SK-N-SH (cell line): ENCODE measurements around the gene PTPN13. TPM values are rescaled to one million over a fixed set of nuclear protein-coding genes. Genes with fewer than 3 reads are reported as not detected.

Experiments used
- CTCF ChIA-PET: fragments of 300-600, 350-600 bp; formaldehyde crosslinking; extraction: SDS; loops from one replicate; lab custom pipeline; 2021; lab: Yijun Ruan, JAX
- POLR2A ChIA-PET: fragments of 350-600 bp; sonication (Branson Sonifier 250); formaldehyde crosslinking; extraction: SDS; loops from one replicate; lab custom pipeline; 2020; ENCODE audit warnings: antibody characterized with exemption, inconsistent platforms; lab: Yijun Ruan, JAX
- DNase-seq: peaks from one replicate; pipeline ENCODE4 v3.0.0; 2012
- H2AFZ ChIP-seq: fragments of 200-600 bp; sonication (generic); 2 replicates; pipeline ENCODE4 v1.8.1; 2016; ENCODE audit warnings: antibody characterized with exemption, mild to moderate bottlenecking, low read depth
- H3F3A ChIP-seq: fragments of 200-600 bp; sonication (generic); replicated peaks from 2 replicates; pipeline ENCODE3; 2016; ENCODE audit warnings: antibody characterized with exemption, mild to moderate bottlenecking; ENCODE audit not compliant: insufficient read depth
- H3K27ac ChIP-seq, 2 experiments: fragments of 200-500 bp in 1 of 2; fragments of 200-600 bp in 1 of 2; sonication (Bioruptor generic) in 1 of 2; sonication (generic), shearing (Covaris generic) in 1 of 2; 2 replicates each; pipeline versions ENCODE4 v1.5.1 to v1.6.1; 2014 to 2016; ENCODE audit warnings: low read depth in 2 of 2, inconsistent platforms in 1 of 2, low read length in 1 of 2, mild to moderate bottlenecking in 1 of 2, mixed read lengths in 1 of 2
- H3K27me3 ChIP-seq: fragments of 200-600 bp; sonication (generic), shearing (Covaris generic); 2 replicates; pipeline ENCODE4 v1.6.1; 2016; ENCODE audit warnings: mixed run types; ENCODE audit not compliant: insufficient read depth
- H3K36me3 ChIP-seq, 2 experiments: fragments of 200-500 bp in 1 of 2; fragments of 200-600 bp in 1 of 2; sonication (Bioruptor generic) in 1 of 2; sonication (generic) in 1 of 2; replicated peaks in 1 of 2; 2 replicates each; pipeline versions ENCODE3 to v1.5.1; 2014 to 2016; ENCODE audit warnings: low read length in 1 of 2, mild to moderate bottlenecking in 1 of 2; ENCODE audit not compliant: insufficient read depth in 2 of 2, control insufficient read depth in 1 of 2
- H3K4me1 ChIP-seq, 2 experiments: fragments of 200-500 bp in 1 of 2; fragments of 200-600 bp in 1 of 2; sonication (Bioruptor generic) in 1 of 2; sonication (generic), shearing (Covaris generic) in 1 of 2; 2 replicates each; pipeline versions ENCODE4 v1.5.1 to v1.6.1; 2014 to 2016; ENCODE audit warnings: low read depth in 1 of 2, low read length in 1 of 2, mixed run types in 1 of 2; ENCODE audit not compliant: insufficient read depth in 2 of 2, control insufficient read depth in 1 of 2
- H3K4me2 ChIP-seq: fragments of 200-600 bp; sonication (generic), shearing (Covaris generic); 2 replicates; pipeline ENCODE4 v1.6.1; 2017; ENCODE audit warnings: mixed run types
- H3K4me3 ChIP-seq, 2 experiments: fragments of 200-500 bp in 1 of 2; fragments of 200-600 bp in 1 of 2; sonication (Bioruptor generic) in 1 of 2; sonication (generic), shearing (Covaris generic) in 1 of 2; 2 replicates each; pipeline versions ENCODE4 v1.5.1 to v1.8.1; 2014 to 2016; ENCODE audit warnings: low read depth in 2 of 2, inconsistent platforms in 1 of 2, low read length in 1 of 2, mild to moderate bottlenecking in 1 of 2, mixed read lengths in 1 of 2, moderate library complexity in 1 of 2
- H3K79me2 ChIP-seq: fragments of 200-600 bp; sonication (generic); 2 replicates; pipeline ENCODE4 v1.8.1; 2017; ENCODE audit warnings: mild to moderate bottlenecking; ENCODE audit not compliant: insufficient read depth
- H3K9ac ChIP-seq: fragments of 200-600 bp; sonication (generic); 2 replicates; pipeline ENCODE4 v1.6.1; 2017; ENCODE audit warnings: mixed run types
- H3K9me2 ChIP-seq: fragments of 200-600 bp; sonication (generic); 2 replicates; pipeline ENCODE4 v1.6.1; 2017; ENCODE audit warnings: mixed run types
- H3K9me3 ChIP-seq: fragments of 200-600 bp; sonication (generic); 2 replicates; pipeline ENCODE4 v1.6.1; 2017; ENCODE audit warnings: mixed run types, mild to moderate bottlenecking, moderate library complexity
- H4K20me1 ChIP-seq: fragments of 200-600 bp; sonication (generic); 2 replicates; pipeline ENCODE4 v1.6.1; 2017; ENCODE audit warnings: mild to moderate bottlenecking, mixed run types; ENCODE audit not compliant: insufficient read depth
- FOSL2 ChIP-seq: IDR thresholded peaks from 2 replicates; pipeline ENCODE4 v1.4.0; 2012; ENCODE audit warnings: low read depth, mild to moderate bottlenecking, moderate library complexity, borderline replicate concordance
- GABPA ChIP-seq: IDR thresholded peaks from 2 replicates; pipeline ENCODE4 v1.4.0; 2012; ENCODE audit warnings: low read depth, mild to moderate bottlenecking
- JUND ChIP-seq: IDR thresholded peaks from 2 replicates; pipeline ENCODE4 v1.4.0; 2012
- MEF2A ChIP-seq: IDR thresholded peaks from 2 replicates; pipeline ENCODE4 v1.4.0; 2012; ENCODE audit warnings: low read depth, borderline replicate concordance
- NFIC ChIP-seq: IDR thresholded peaks from 2 replicates; pipeline ENCODE4 v1.4.0; 2012; ENCODE audit warnings: borderline replicate concordance
- RCOR1 ChIP-seq: fragments of 150-350 bp; IDR thresholded peaks from 2 replicates; pipeline ENCODE4 v1.6.1; 2017; ENCODE audit warnings: antibody characterized with exemption, low read length
- SIN3A ChIP-seq: IDR thresholded peaks from 2 replicates; pipeline ENCODE4 v1.6.1; 2012; ENCODE audit warnings: low read depth, mild to moderate bottlenecking, low read length, moderate library complexity, borderline replicate concordance
- USF2 ChIP-seq: fragments of 150-350 bp; IDR thresholded peaks from 2 replicates; pipeline ENCODE4 v1.6.1; 2017; ENCODE audit warnings: antibody characterized with exemption, low read length, low read depth, borderline replicate concordance
- WGBS: methylation state at CpG from one replicate; pipeline ENCODE4 v1.1.6; 2017; ENCODE audit warnings: low lambda C conversion rate; 5-methylcytosine and 5-hydroxymethylcytosine counted together
- polyA plus RNA-seq, 3 experiments: library from polyadenylated mRNA; depleted of rRNA; stranded (reverse); fragments of >200 nt; gene quantifications; 2 replicates each; pipeline ENCODE4 v1.2.3, GENCODE V29; 2012
- TF ChIP-seq, protein P1 (sequence below): fragments of 150-350 bp; IDR thresholded peaks from 2 replicates; pipeline ENCODE4 v1.6.1; 2016; ENCODE audit warnings: mild to moderate bottlenecking, low read depth, low read length

PTPN13 gene
- polyA plus RNA-seq, 1 of the 3 experiments (the other 2 are of a cell fraction): 5.5 TPM

GRCh38 chr4:86670756-86671155 lies 76.6 kb downstream of the PTPN13 start:
- Histone ChIP-seq H3K27ac (no peak overlapping the region), H2AFZ (no peak overlapping the region), H3K9ac (no peak overlapping the region), H3K79me2 (no peaks in the 10 kb centered on the region), H3K36me3 (peaks cover 0 to 4% of the 10 kb centered on the region in 2 experiments), H4K20me1 (no peaks in the 10 kb centered on the region), H3K9me2 (no peaks in the 10 kb centered on the region), H3F3A (no peaks in the 10 kb centered on the region), H3K9me3 (no peaks in the 10 kb centered on the region), H3K4me2 (no peak overlapping the region), H3K27me3 (no peaks in the 10 kb centered on the region), H3K4me3 (no peak overlapping the region), H3K4me1 (no peaks in the 10 kb centered on the region)
- 63% methylated on average over 2 of the region's 2 CpGs for WGBS
- CTCF ChIA-PET: no interaction called here
- DNase-seq: no peak
- no peak for TF ChIP-seq RCOR1
- no peak for TF ChIP-seq USF2
- 0 out of 2 replicates have a peak, but pooled peaks have one; percentile 21 for TF ChIP-seq NFIC
- peak; percentile 24; the same call in 1 of the 2 replicates for TF ChIP-seq JUND
- TF ChIP-seq FOSL2: peak; percentile 75
- TF ChIP-seq, protein P1, sequence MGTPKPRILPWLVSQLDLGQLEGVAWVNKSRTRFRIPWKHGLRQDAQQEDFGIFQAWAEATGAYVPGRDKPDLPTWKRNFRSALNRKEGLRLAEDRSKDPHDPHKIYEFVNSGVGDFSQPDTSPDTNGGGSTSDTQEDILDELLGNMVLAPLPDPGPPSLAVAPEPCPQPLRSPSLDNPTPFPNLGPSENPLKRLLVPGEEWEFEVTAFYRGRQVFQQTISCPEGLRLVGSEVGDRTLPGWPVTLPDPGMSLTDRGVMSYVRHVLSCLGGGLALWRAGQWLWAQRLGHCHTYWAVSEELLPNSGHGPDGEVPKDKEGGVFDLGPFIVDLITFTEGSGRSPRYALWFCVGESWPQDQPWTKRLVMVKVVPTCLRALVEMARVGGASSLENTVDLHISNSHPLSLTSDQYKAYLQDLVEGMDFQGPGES: no peak
- POLR2A ChIA-PET: no interaction called here

- H3K4me2 ChIP-seq: no peak overlapping the region
- CTCF ChIA-PET: no interaction called here
- DNase-seq: no peak
- H3K9me3 ChIP-seq: no peaks in the 10 kb centered on the region
- H3K9me2 ChIP-seq: no peaks in the 10 kb centered on the region
- H3K27ac ChIP-seq: no peak overlapping the region
- H3K9ac ChIP-seq: no peak overlapping the region
- no peak overlapping the region for H3K4me3 ChIP-seq
- no peaks in the 10 kb centered on the region for H3F3A ChIP-seq
- H3K36me3 ChIP-seq: peaks cover 0 to 4% of the 10 kb centered on the region in 2 experiments
- H2AFZ ChIP-seq: no peak overlapping the region
- H3K4me1 ChIP-seq: no peaks in the 10 kb centered on the region
- WGBS: 62% methylated on average over 1 of the region's 1 CpG
- no peaks in the 10 kb centered on the region for H3K79me2 ChIP-seq
- no peaks in the 10 kb centered on the region for H4K20me1 ChIP-seq
- POLR2A ChIA-PET: no interaction called here
- H3K27me3 ChIP-seq: no peaks in the 10 kb centered on the region
- no peak for TF ChIP-seq SIN3A
- no peak for TF ChIP-seq GABPA
- TF ChIP-seq, protein P1: no peak
- TF ChIP-seq MEF2A: no peak
Observed at GRCh38 chr4:86675548-86675947, 81.4 kb downstream of the PTPN13 start.
